ELR (cell line): ENCODE measurements around the gene GMEB2.
"Not testable (repeated sequence)": the region's sequence is repeated elsewhere in the genome, so short reads cannot be mapped to it uniquely, and the experiment has no call there.

Source experiments
- DNase-seq: peaks from one replicate; pipeline ENCODE4 v3.0.0-alpha.2; 2015; ENCODE audit warnings: low read depth

The GMEB2 gene

DNA sequence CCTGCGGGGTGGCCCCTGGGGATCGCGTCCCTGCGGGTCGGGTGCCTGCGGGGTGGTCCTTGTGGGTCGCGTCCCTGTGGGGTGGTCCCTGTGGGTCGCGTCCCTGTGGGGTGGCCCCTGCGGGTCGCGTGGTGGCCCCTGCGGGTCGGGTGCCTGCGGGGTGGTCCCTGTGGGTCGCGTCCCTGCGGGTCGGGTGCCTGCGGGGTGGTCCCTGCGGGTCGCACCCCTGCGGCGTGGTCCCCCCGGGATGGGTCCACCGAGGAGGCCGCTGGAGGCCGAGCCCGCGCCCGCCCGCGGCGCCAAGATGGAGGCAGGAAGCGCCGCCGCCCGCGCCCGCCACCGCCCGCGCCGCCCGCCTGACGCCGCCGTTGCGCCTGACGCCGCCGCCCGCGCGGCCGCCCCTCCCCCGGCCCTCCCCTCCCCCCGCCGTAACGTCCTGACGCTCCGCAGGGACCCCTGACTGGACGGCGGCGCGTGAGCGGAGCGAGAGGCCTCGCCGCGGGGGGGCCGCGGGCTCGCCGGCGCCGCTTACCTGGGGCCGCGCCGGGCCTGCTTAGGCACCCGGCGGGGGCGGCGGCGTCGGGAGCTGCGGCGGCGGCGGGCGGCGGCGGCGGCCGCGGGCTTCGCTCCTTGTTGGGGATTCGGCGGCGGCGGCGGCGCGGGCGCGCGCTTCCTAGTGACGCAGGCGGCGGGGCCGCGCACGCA, at the start of gene GMEB2:
Gene GMEB2, minus strand, starts transcription at position 678 of the 705 bp plus-strand sequence. CDS start 7,704 bp downstream, outside the sequence.
- peak; percentile 83 for DNase-seq

GRCh38 chr20:63675681-63676368, 48.9 kb upstream of the GMEB2 start:
- no peak for DNase-seq

GRCh38 chr20:63673951-63674350, 47.0 kb upstream of the GMEB2 start:
- DNase-seq = no peak

DNA sequence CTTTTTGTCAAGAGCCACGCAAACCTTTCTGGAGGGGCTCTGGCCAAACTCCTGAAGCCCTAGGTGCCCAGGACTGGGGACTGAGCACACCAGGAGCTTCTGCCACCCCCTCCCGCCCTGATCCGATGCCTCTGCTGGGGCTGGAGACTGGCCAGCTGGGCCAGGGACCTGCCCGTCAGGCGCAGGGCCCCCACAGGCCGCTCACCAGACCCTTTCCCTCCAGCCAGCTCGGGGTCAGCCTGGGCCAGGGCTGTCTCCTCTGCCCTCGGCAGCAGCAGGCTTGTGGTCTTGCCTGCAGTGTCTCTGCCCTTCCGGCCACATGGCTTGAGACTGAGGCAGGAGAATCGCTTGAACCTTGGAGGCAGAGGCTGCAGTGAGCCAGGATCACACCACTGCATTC, 45.8 kb upstream of the GMEB2 start:
- DNase-seq = no peak

DNA sequence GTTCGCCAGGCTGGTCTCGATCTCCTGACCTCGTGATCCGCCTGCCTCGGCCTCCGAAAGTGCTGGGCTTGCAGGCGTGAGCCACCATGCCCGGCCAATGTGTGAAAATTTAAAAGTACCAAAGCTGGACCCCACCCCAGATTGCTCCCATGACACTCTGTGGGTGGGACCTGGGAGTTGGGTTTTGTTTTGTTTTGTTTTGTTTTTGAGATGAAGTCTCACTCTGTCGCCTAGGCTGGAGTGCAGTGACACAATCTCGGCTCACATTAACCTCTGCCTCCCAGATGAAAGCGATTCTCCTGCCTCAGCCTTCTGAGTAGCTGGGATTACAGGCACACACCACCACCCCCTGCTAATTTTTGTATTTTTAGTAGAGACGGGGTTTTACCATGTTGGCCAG, 44.8 kb upstream of the GMEB2 start:
- not testable (repeated sequence) for DNase-seq

- no peak for DNase-seq
Measured at GRCh38 chr20:63668351-63668750, 41.5 kb upstream of the GMEB2 start.

DNA sequence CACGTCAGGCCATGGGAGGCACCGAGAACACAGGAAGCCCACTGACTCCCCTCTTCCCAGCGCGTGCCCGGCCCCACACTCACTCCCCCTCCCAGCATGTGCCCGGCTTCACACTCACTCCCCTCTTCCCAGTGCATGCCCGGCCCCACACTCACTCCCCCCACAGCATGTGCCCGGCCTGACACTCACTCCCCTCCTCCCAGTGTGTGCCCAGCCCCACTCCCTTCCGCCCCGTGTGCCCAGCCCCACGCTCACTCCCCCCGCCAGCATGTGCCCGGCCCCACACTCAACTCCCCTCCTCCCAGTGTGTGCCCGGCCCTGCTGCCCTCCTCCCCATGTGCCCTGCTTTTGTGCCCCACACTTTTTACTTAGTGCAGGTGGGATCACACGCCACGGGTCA, 41.0 kb upstream of the GMEB2 start:
- DNase-seq = no peak

GRCh38 chr20:63665708-63666107, 38.8 kb upstream of the GMEB2 start:
- DNase-seq = no peak

GRCh38 chr20:63664861-63665594, 38.1 kb upstream of the GMEB2 start:
- no peak for DNase-seq

GRCh38 chr20:63664143-63664851, 37.4 kb upstream of the GMEB2 start:
- no peak for DNase-seq

GRCh38 chr20:63663332-63664066, 36.6 kb upstream of the GMEB2 start:
- DNase-seq = no peak

DNA sequence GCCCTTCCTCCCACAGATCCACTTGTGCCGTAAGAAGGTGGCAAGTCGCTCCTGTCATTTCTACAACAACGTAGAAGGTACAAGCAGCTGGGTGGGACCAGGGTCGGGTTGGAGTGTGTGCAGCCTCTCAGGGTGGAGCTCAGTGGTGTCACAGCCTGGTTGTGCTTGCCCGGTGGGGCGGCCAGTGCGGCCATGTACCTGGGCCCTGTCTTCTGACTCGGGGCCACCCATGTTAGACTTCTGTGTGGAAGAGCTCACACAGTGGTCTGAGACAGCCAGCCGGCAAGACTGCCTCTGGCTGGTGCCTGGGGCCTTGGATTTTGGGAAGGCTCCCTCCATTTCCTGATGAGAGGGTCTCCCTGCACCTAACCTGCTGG, 35.9 kb upstream of the GMEB2 start:
- DNase-seq = no peak

- no peak for DNase-seq
Measured at GRCh38 chr20:63661959-63662812, 35.3 kb upstream of the GMEB2 start.

GRCh38 chr20:63661108-63661507, 34.2 kb upstream of the GMEB2 start:
- no peak for DNase-seq

- DNase-seq = no peak
Measured at GRCh38 chr20:63660622-63661021, 33.7 kb upstream of the GMEB2 start.

DNA sequence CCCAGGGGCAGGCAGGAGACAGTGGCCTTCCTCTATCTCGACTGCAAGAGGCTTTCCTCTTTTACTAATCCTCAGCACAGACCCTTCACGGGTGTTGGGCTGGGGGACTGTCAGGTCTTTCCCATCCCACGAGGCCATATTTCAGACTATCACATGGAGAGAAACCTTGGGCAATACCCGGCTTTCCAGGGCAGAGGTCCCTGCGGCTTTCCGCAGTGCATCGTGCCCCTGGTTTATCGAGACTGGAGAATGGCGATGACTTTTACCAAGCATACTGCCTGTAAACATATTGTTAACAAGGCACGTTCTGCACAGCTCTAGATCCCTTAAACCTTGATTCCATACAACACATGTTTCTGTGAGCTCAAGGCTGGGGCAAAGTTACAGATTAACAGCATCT, 33.3 kb upstream of the GMEB2 start:
- not testable (repeated sequence) for DNase-seq

DNA sequence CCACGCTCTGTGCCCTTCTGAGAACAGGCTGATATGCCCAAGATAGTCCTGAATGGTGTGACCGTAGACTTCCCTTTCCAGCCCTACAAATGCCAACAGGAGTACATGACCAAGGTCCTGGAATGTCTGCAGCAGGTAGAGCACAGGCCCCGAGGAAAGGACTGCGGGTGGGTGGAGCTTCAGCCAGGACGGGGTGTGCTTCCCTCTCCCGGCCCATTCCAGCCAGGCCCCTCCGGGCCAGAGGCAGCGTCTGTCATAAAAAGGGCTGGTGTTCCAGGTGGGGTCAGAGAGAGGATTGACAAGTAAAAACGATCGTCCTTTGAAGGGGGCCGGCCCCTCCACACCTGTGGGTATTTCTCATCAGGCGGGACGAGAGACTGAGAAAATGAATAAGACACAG, 32.5 kb upstream of the GMEB2 start:
- no peak for DNase-seq

DNA sequence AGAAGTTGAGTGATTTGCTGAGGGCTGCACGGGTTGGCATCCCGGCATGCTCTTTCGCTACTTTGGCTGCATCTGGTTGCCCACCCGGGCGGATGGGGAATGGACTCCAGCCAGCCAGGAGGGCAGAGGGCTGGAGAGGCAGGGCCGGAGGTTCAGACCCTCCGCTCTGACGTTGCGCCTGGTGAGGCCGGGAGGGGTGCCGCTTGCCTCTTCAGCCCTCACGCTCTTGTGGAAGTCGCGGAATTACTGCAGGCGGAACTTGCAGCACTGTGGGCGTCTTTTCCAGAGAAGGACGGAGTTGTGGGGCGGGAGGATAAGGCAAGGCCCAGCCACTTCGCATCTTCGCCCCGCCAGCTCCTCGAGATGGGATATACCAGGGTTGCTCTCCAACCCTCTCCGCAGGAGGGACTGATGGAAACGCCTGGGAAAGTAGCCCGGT, 31.9 kb upstream of the GMEB2 start:
- DNase-seq = peak; percentile 56

DNA sequence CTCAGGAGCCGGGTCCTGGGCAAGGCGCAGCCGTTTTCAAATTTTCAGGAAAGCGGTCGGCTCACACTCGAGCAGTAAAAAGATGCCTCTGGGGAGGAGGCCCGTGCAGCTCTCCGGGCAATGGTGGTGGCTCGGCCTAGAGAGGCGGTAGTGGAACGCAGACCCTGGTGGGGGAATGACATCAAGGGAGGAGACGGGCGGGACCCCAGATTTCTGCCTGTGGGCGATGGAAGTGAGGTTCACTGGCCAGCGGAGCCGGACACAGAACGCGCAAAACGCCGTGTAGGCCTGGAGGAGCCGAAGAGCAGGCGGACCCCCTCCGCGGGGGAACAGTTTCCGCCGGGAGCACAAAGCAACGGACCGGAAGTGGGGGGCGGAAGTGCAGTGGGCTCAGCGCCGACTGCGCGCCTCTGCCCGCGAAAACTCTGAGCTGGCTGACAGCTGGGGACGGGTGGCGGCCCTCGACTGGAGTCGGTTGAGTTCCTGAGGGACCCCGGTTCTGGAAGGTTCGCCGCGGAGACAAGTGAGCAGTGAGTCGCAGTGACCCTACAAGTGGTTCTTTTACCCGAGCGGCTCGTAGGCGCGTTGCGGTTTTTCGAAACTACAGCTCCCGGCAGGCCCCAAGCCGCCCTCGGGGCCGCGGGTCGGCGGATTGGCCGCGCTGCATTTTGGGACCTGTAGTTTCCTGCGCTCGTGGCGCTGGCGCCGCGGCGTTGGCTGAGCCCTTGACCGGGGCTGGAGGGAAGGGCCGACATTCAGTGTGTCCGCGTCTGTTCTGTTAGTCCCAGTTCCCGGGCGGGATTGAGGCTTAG, 31.2 kb upstream of the GMEB2 start, which contains the start of gene RTEL1:
Gene RTEL1, plus strand, starts transcription at position 376 of the 812 bp plus-strand sequence. CDS start 1,091 bp downstream, outside the sequence.
- peak; percentile 95 for DNase-seq
